Loucy (cell line): ENCODE measurements around the gene CEP41.

ENCODE experiments used
- H2AFZ ChIP-seq: fragments of 200-600 bp; sonication (generic); 2 replicates; pipeline ENCODE4 v1.6.0; 2016; ENCODE audit warnings: antibody characterized with exemption, mild to moderate bottlenecking, low read length, moderate library complexity
- H3F3A ChIP-seq: fragments of 200-600 bp; 2 replicates; pipeline ENCODE4 v1.6.0; 2016; ENCODE audit warnings: antibody characterized with exemption, low read depth, mild to moderate bottlenecking
- H3K27me3 ChIP-seq: fragments of 200-600 bp; sonication (generic); 2 replicates; pipeline ENCODE4 v1.6.1; 2014; ENCODE audit warnings: low read length, mild to moderate bottlenecking; ENCODE audit not compliant: insufficient read depth, poor library complexity, severe bottlenecking
- H3K36me3 ChIP-seq: fragments of 200-600 bp; sonication (generic); 2 replicates; pipeline ENCODE4 v1.6.1; 2016; ENCODE audit warnings: low read length; ENCODE audit not compliant: insufficient read depth
- H3K4me1 ChIP-seq: fragments of 200-600 bp; sonication (generic); 2 replicates; pipeline ENCODE4 v1.5.1; 2014; ENCODE audit warnings: low read length, mild to moderate bottlenecking; ENCODE audit not compliant: insufficient read depth, poor library complexity, severe bottlenecking
- H3K4me2 ChIP-seq: fragments of 200-600 bp; sonication (generic); 2 replicates; pipeline ENCODE4 v1.6.0; 2014; ENCODE audit warnings: antibody characterized with exemption, low read length, low read depth, mild to moderate bottlenecking; ENCODE audit not compliant: poor library complexity, severe bottlenecking
- H3K4me3 ChIP-seq: fragments of 200-600 bp; sonication (generic); 2 replicates; pipeline ENCODE4 v1.5.1; 2014; ENCODE audit warnings: low read length, mild to moderate bottlenecking, mixed read lengths; ENCODE audit not compliant: poor library complexity, severe bottlenecking
- H3K79me2 ChIP-seq: fragments of 200-600 bp; sonication (generic); 2 replicates; pipeline ENCODE4 v1.6.1; 2014; ENCODE audit warnings: low read length; ENCODE audit not compliant: insufficient read depth
- H3K9ac ChIP-seq: fragments of 200-600 bp; sonication (generic); 2 replicates; pipeline ENCODE4 v1.6.0; 2014; ENCODE audit warnings: mild to moderate bottlenecking, low read depth, low read length, moderate library complexity; ENCODE audit not compliant: poor library complexity, severe bottlenecking
- H3K9me2 ChIP-seq: fragments of 200-600 bp; sonication (generic); replicated peaks from 2 replicates; pipeline ENCODE4 v1.6.1; 2016; ENCODE audit warnings: low read depth, low read length, mixed read lengths
- H3K9me3 ChIP-seq: fragments of 200-600 bp; sonication (generic); 2 replicates; pipeline ENCODE4 v1.6.1; 2014; ENCODE audit warnings: mild to moderate bottlenecking, antibody characterized with exemption, low read length, low read depth; ENCODE audit not compliant: insufficient read depth
- H4K20me1 ChIP-seq: fragments of 200-600 bp; sonication (generic); 2 replicates; pipeline ENCODE4 v1.6.0; 2014; ENCODE audit warnings: antibody characterized with exemption, low read length, mild to moderate bottlenecking; ENCODE audit not compliant: insufficient read depth, poor library complexity, severe bottlenecking
- CTCF ChIP-seq: fragments of 200-600 bp; sonication (generic); conservative IDR thresholded peaks from 2 replicates; pipeline ENCODE4 v1.5.1; 2014; ENCODE audit warnings: mild to moderate bottlenecking, antibody characterized with exemption, low read length
- EZH2phosphoT487 ChIP-seq: fragments of 200-600 bp; IDR thresholded peaks from 2 replicates; pipeline ENCODE4 v1.6.1; 2018; ENCODE audit warnings: antibody characterized with exemption, mild to moderate bottlenecking, moderate library complexity, borderline replicate concordance

Gene CEP41

GRCh38 chr7:130415006-130415405 lies 25.8 kb downstream of the CEP41 start:
- Histone ChIP-seq H3K36me3 (peaks cover 5% of the 10 kb centered on the region; the same call in 1 of the 2 replicates), H2AFZ (0 out of 2 replicates have a peak overlapping the region, but pooled peaks have one; percentile 0), H3K79me2 (no peaks in the 10 kb centered on the region), H3K4me3 (peak overlapping the region; percentile 4), H4K20me1 (no peaks in the 10 kb centered on the region), H3F3A (no peaks in the 10 kb centered on the region), H3K9me2 (no peaks in the 10 kb centered on the region), H3K4me1 (peaks cover 48% of the 10 kb centered on the region), H3K4me2 (peak overlapping the region; percentile 43), H3K27me3 (no peaks in the 10 kb centered on the region), H3K9ac (no peak overlapping the region), H3K9me3 (no peaks in the 10 kb centered on the region)
- TF ChIP-seq CTCF: no peak

GRCh38 chr7:130413201-130413600 lies 27.6 kb downstream of the CEP41 start:
- no peak for TF ChIP-seq EZH2phosphoT487
- TF ChIP-seq CTCF: no peak
- Histone ChIP-seq H3K27me3 (no peaks in the 10 kb centered on the region), H3K9me2 (no peaks in the 10 kb centered on the region), H3K79me2 (no peaks in the 10 kb centered on the region), H3F3A (no peaks in the 10 kb centered on the region), H3K4me2 (no peak overlapping the region), H4K20me1 (no peaks in the 10 kb centered on the region), H3K4me3 (no peak overlapping the region), H3K4me1 (peaks cover 31% of the 10 kb centered on the region), H2AFZ (no peak overlapping the region), H3K9me3 (no peaks in the 10 kb centered on the region), H3K36me3 (peaks cover 5% of the 10 kb centered on the region; the same call in 1 of the 2 replicates), H3K9ac (no peak overlapping the region)

GRCh38 chr7:130410868-130411541 lies 29.8 kb downstream of the CEP41 start:
- no peak for TF ChIP-seq CTCF
- TF ChIP-seq EZH2phosphoT487: no peak
- no peaks in the 10 kb centered on the region for H4K20me1 ChIP-seq
- H2AFZ ChIP-seq: no peak overlapping the region
- H3K4me2 ChIP-seq: no peak overlapping the region
- H3F3A ChIP-seq: no peaks in the 10 kb centered on the region
- no peaks in the 10 kb centered on the region for H3K79me2 ChIP-seq
- H3K9me3 ChIP-seq: no peaks in the 10 kb centered on the region
- no peak overlapping the region for H3K4me3 ChIP-seq
- H3K4me1 ChIP-seq: peaks cover 13% of the 10 kb centered on the region
- no peak overlapping the region for H3K9ac ChIP-seq
- H3K27me3 ChIP-seq: no peaks in the 10 kb centered on the region
- peaks cover 5% of the 10 kb centered on the region; the same call in 1 of the 2 replicates for H3K36me3 ChIP-seq
- H3K9me2 ChIP-seq: no peaks in the 10 kb centered on the region
